Liver (tissue), 3 donors: Measurements from ENCODE around the gene SHBG.

Experiments used
- ATF3 ChIP-seq: IDR thresholded peaks from 2 replicates; pipeline ENCODE4 v1.6.1; 2016; ENCODE audit warnings: antibody characterized with exemption
- CTCF ChIP-seq: fragments of 150-350 bp; IDR thresholded peaks from 2 replicates; pipeline ENCODE4 v1.5.1; 2017; ENCODE audit warnings: improper control_type of control experiment, low read depth, low read length; ENCODE audit not compliant: missing input control
- EGR1 ChIP-seq, 2 donors: IDR thresholded peaks; 2 replicates each; pipeline ENCODE4 v1.6.1; 2016 to 2018; ENCODE audit warnings: antibody characterized with exemption in 2 of 2, low read depth in 2 of 2
- MAX ChIP-seq: IDR thresholded peaks from 2 replicates; pipeline ENCODE4 v1.6.1; 2016; ENCODE audit warnings: antibody characterized with exemption
- RXRA ChIP-seq, 2 donors: IDR thresholded peaks; 2 replicates each; pipeline ENCODE4 v1.6.1; 2017 to 2018; ENCODE audit warnings: antibody characterized with exemption in 2 of 2, mild to moderate bottlenecking in 1 of 2
- YY1 ChIP-seq: IDR thresholded peaks from 2 replicates; pipeline ENCODE4 v1.6.1; 2016; ENCODE audit warnings: antibody characterized with exemption, mild to moderate bottlenecking
- donor health status: healthy.
- donor health status: healthy.

- no peak for TF ChIP-seq CTCF
- no peak for TF ChIP-seq EGR1 (IDR thresholded peaks at IDR 0.05; ENCODE audit: low read depth in 2 of 2)
- TF ChIP-seq YY1: no peak
- TF ChIP-seq MAX: no peak
- TF ChIP-seq ATF3: no peak
- no peak for TF ChIP-seq RXRA (IDR thresholded peaks at IDR 0.05)
Measured at GRCh38 chr17:7652388-7653356, 22.7 kb downstream of the SHBG start.
